Anterior cingulate cortex (tissue), 58 donors: Measurements from ENCODE around the gene MDH1.
A peak's percentile ranks its signal among the peaks of the same experiment; 100 is the strongest.
"Not testable (repeated sequence)": the region's sequence is repeated elsewhere in the genome, so short reads cannot be mapped to it uniquely, and the experiment has no call there.

Experiments used
- DNase-seq, 58 donors: peaks; one replicate each; lab custom pipeline; 2025; lab: John Stamatoyannopoulos, UW

Gene MDH1

DNA sequence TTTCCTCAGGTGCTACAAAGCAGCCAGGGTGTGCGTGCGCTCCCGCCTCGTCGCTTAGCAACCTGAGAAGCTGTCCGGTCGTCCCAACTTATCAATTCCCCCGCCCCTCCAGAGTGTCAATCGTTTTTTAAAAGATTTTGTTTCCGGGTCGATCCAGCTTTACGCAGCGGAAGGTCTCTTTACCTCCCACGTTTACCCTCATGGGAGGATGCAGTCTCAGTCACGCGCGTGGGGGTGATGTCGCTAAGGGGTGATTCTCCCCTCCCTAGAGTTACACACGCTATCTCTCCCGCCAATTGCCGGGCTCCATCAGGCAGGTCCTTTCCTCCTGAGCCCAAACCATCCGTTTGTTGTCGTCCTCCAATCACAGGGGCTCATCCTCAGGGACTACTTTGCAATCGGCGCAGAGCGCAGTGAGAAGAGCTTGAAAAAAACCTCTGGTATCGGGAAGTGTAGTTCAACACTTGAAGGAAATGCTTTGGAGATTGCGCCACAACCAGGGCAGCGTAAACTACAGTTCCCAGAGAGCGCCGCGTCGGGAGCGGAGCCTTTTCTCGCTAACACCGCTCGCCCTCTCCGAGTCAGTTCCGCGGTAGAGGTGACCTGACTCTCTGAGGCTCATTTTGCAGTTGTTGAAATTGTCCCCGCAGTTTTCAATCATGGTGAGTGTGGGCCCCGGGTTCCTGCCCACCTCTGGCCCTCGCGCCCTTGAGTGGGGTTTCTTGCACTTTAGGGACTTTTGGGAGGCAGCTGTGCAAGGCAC is at the start of gene MDH1, which contains the start of gene WDPCP:
Gene MDH1, plus strand, starts transcription at position 579 of the 763 bp plus-strand sequence. Its CDS starts 81 bp downstream, at position 660.
Gene WDPCP, minus strand, starts transcription at position 93 of the 763 bp plus-strand sequence. CDS start 206 bp downstream, outside the sequence.
- peak; percentile 84 to 100 (median 95) for DNase-seq

DNA sequence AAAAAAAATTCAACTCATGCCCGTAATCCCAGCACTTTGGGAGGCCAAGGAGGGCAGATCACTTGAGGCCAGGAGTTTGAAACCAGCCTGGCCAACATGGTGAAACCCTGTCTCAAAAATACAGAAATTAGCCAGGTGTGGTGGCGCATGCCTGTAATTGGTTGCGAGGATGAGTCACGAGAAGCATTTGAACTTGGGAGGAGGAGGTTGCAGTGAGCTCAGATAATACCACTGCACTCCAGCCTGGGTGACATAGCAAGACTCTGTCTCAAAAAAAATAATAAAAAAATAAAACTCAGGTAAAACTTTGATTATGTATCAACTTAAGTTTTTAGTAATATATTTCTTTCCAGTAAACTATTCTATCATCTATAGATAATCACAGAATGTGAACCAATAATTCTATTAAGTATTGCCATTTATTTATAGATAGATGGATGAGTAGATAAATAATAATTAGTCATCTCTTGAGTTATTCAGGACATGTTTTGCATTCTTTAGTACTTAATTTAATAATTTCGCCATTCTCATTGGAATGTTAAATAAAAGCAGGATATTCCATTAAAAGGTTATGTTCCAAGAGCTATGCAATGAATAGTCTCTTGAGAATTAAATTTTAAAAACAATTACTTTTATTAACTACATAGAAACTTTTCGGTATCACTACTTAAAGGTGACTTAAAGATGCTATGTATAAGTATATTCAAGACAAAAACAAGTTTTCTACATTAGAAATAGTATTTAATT is 49.2 kb upstream of the MDH1 start:
- no peak for DNase-seq

DNA sequence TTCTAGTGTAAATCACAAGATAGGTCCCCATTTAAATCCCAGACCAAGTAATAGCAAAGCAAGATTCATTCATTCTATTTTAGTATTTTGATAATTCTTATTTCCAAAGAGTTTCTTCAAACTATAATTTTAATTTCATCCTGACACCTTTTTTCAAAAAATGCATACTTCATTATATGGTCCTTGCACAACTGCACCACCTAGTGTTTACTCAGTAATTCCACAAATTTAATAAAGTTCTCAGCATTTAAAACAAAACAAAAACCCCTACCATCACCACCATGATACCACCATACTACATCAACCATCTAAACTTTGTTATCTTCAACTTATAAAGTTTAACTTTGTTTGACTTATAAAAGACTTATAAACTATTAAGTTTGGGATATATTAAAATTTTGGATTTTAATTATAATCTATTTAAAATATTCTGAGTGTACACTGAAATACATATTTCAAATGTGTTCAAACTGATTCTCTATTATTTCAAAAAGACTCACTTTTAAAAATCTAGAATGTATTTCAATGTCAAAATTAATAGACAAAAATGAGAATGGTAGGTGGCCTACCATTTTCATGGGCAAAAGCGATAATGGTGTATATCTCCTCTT is 44.6 kb upstream of the MDH1 start:
- DNase-seq, result no peak

DNA sequence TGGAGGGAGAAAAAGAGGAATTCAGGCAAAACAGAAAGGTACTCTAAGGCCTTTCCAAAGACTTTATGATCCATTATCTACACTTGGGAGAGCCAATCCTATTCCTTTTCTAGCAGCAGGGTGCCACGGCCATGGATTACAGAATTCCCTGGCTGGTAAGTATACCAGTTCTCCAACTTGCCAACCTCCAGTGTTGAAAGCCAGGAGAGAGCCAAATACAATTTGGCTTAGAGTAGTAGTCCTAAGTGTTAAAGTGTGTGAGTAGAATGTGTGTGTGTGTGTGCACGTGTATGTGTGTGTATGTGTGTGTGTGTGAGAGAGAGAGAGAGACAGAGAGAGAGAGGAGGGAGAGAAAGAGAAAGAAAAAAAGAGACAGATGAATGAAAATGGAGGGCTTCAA is 43.7 kb upstream of the MDH1 start:
- no peak for DNase-seq

DNA sequence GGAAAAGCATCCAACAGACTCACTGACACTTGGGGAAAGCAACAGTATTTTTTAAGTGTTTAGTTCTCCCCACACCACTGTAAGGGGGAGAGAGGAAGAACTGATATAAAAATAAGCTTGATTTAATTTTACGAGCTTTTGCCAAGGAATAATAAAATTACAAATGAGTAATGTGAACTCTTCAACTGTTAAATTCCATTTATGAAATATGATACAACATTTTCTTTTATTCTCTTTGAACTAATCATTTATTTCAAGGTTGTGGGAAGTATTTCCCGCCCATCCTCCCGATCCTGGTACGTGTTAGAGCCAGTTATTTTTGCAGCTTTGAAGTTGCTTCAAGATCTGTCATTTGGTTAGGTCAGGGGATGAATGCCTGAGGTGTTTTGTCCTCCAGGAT is 35.7 kb upstream of the MDH1 start:
- DNase-seq, result no peak

DNA sequence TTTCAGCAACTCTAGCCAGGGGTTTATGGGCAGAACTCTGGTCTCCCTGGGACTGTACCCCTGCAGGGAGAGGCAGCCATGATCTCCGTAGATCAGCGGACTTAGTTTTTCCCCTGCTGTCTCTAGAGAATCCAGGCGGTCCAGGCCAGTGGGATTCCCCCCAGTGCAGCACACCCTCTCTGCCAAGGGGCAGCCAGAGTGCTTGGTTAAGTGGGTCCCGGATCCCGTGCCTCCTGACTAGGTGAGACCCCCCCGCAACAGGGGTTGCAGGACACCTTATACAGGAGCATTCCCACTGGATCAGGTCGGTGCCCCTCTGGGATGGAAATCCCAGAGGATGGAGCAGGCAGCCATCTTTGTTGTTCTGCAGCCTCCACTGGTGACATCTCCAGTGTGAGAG is 33.5 kb upstream of the MDH1 start:
- no peak for DNase-seq

DNA sequence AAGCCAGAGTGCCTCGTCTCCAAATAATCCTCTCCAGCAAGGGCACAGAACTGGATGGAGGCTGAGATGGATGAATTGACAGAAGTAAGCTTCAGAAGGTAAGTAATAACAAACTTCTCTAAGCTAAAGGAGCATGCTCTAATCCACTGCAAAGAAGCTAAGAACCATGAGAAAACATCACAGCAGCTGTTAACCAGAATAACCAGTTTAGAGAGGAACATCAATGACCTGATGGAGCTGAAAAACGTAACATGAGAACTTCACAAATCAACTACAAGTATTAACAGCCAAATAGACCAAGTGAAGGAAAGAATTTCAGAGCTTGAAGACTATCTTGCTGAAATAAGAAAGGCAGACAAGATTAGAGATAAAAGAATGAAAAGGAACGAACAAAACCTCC is 32.8 kb upstream of the MDH1 start:
- DNase-seq, result no peak

DNA sequence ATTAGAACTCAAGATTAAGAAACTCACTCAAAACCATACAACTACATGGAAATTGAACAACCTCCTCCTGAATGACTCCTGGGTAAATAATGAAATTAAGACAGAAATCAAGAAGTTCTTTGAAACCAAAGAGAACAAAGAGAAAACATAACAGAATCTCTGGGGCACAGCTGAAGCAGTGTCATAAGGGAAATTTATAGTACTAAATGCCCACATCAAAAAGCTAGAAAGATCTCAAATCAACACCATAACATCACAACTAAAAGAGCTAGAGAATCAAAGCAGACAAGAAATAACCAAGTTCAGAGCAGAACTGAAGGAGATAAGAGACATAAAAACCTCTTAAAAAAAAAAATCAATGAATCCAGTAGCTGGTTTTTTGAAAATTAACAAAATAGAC is 30.9 kb upstream of the MDH1 start:
- DNase-seq, result not testable (repeated sequence)

DNA sequence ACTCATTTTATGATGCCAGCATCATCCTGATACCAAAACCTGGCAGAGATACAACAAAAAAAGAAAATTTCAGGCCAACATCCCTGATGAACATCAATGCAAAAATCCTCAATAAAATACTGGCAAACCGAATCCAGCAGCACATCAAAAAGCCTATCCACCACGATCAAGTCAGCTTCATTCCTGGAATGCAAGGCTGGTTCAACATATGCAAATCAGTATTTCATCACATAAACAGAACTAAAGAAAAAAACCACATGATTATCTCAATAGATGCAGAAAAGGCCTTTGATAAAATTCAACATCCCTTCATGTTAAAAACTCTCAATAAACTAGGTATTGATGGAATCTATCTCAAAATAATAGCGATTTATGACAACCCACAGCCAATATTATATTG is 29.8 kb upstream of the MDH1 start:
- not testable (repeated sequence) for DNase-seq

DNA sequence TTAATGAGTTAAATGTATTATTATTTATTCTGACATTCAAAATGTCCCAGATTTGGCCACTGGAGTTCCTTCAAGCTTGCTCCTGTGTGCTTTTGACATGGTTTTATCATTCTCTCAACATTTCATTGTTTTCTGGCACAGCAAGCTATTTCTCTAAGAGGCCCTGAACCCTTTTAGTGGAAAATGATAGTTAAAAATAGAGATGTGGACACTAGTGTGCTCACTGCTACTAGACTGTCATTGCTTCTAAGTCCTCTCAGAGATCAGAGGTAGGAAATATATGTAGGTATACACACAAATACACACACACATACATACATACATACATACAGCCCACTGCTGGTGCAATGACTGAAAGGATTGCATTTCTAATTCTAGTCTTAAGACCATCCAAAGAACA is 26.0 kb upstream of the MDH1 start:
- no peak for DNase-seq

DNA sequence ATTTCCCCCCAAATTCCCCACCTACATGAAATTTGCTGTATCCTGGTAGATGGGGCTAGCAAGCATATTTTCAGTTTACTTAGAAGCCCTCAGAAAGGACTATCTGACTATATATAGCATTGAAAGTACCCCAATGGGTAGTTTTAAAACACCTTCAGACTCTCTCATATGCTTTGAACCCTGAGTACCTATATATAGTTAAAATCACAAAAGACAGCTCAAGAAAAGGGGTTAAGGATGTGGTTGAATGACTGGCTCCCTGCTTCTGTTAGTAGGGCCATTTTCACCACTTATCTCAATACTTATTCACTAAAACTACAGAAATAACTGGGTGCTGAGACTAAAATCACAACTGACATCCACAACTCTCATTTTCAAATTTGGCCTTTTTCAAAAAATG is 19.0 kb upstream of the MDH1 start:
- no peak for DNase-seq

DNA sequence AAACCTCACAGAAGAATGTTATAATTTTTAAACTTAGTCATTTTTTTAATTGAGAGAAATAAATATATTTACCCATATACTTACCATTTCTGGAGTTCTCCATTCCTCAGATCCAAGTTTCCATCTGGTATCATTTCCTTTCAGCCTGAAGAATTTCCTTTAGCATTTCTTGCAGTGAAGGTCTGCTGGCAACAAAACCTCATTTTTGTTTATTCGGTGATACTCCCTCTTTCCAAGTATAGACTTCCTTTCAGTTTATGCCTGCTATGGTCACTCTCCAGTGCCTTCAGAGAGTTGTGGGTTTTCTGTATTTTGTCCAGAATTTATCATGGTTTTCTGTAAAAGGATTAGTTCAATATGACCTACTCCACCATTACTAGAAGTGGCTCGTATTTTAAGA is 17.5 kb upstream of the MDH1 start:
- DNase-seq, result no peak

DNA sequence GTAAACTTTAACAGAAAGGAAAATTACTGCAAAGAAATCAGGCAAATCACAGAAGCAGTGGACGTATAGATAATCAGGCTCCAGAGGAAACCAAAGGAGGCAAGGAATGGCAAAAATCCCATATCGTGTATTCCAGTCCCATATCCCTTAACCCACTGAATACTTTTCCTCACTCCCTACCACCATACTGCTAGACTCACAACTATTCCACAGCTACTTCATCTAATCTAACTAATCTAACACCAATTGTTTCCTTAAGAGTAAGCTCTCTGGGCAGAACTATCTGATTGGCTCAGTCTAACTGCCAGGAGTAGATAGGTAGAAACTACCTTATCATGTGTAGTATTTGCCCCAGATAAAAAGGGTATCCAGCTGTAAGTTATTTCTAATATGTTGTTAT is 16.8 kb upstream of the MDH1 start:
- no peak for DNase-seq

DNA sequence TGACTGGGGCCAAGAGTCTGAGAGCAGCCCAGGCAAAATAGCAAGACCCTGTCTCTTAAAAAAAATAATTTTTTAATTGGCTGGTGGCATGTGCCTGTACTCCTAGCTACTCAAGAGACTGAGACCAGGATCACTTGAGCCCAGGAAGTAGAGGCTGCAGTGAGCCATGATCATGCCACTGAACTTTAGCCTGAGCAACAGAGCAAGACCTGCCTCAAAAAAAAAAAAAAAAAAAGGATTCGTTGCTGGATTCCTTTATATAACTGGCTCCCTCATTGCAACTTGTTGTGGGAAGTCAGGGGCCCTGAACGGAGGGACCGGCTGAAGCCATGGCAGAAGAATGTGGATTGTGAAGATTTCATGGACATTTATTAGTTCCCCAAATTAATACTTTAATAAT is 15.7 kb upstream of the MDH1 start:
- not testable (repeated sequence) for DNase-seq

DNA sequence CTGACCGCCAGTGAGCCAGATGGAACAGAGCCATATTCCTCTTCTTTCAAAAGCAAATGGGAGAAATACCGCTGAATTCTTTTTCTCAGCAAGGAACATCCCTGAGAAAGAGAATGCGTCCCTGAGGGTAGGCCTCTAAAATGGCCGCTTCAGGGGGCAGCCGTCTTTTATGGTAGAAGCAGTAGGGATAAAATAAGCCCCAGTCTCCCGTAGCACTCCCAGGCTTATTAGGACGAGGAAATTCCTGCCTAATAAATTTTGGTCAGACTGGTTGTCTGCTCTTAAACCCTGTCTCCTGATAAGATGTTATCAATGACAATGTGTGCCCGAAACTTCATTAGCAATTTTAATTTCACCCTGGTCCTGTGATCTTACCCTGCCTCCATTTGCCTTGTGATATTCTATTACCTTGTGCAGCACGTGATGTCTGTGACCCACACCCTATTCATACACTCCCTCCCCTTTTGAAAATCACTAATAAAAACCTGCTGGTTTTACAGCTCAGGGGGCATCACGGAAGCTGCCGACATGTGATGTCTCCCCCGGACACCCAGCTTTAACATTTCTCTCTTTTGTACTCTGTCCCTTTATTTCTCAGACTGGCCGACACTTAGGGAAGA is 14.9 kb upstream of the MDH1 start:
- not testable (repeated sequence) for DNase-seq

DNA sequence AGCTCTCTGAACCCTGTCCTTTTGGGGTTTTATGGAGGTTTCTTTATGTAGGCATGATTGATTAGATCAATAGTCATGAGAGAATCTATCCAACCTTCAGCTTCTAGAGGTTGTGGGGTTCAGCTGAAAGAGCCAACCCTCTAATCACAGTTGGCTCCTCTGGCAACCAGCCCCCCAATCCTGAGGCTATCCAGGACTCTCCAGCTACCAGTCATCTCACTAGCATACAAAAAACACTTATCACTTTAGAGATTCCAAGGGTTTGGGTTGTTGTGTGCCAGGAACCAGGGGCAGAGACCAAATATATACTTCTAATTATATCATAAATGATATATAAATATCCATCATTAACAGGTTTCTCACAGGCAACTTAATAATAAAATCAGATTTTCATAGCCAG is 12.2 kb upstream of the MDH1 start:
- no peak for DNase-seq

DNA sequence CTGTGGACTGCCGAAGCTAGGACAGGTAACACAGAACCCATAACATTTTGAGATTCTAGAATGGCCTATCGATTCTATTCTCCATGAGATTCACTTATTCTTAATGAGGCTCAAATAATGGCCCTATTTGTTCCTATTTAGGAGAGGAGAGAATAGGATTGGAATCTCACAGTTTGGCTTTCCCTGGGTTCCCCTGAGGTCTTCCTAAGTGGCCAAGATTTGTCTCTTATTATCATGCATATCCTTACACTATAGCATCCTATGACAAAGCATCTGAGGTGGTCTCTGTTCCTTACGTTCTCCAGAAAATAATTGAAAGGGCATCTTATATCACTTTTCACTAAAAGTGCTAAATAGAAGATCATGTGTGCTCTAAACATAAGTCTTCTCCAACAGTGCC is 10.0 kb upstream of the MDH1 start:
- no peak for DNase-seq

DNA sequence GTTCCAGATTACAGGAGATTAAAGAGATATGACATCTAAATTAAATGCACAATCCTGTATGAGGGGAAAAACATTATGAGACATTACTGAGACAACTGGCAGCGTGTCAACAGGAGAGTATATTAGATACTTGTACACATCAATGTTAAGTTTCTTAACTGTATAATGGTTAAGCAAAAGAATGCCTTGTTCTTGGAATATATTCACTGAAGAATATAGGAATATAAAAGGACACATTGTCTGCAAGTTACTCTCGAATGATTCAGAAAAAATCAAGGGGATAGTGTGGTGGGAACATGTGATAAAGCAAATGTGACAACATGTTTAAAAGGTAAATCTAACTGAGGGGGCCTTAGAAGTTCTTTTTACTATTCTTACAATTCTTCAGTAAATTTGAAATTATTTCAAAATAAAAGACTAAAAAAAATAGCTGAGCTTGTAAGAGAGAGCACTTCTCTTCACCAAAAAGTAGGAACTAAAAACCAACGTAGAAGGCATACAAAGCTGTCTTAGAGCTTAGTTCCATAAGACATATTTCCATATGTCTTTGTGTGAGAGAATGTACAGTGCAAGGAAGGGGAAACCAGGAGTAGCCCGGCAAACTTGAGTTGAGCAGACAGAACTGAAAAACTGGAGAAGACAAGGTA is 8.0 kb upstream of the MDH1 start:
- DNase-seq, result no peak

DNA sequence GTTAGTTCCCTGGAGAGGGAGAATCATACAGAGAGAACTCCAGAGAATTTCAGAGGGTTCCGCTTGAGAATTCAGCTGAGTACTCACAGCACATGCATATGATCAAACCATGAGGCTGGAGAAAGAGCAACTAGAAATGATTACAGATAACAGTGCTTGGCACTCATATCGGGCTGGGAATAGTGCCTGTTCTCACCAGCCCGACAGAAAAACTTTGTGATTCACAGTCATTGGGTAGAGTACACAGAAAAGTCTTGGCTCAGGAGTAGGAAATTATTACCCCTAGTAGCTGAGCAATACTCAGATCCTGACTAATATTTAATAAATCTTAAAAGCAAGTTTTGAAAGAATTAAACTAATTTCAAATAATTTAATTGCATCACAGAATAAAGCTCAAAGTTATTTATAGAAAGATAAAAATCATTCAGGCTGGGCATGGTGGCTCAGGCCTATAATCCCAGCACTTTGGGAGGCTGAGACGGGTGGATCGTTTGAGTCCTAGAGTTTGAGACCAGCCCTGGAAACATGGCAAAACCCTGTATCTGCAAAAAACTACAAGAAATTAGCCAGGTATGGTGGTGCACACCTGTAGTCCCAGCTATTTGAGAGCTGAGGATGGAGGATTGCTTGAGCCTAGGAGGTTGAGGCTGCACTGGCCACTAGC is 7.3 kb upstream of the MDH1 start:
- peak in 16 of 58 donors; percentile 0 to 43 (median 4) for DNase-seq

DNA sequence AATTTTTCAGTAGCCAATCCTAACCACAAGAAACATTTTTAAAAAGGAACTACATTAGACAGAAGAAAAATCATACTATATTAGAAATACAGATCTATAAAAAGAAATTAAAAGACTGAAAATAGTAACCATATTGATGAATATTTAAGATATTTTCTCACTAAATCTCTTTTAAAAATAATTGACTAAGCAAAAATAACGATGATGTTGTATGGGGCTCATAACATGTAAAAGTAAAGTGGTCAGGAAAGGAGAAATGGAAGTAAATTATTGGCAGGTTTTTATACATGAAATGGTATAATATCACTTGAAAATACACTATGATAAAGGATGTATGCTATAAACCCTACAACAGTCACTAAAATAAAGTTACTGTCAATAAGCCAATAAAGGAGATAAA is 5.9 kb upstream of the MDH1 start:
- DNase-seq, result no peak
